ENCODE data around the gene KCNIP3.
"Not testable (repeated sequence)": the region's sequence is repeated elsewhere in the genome, so short reads cannot be mapped to it uniquely, and the experiment has no call there.

GRCh38 chr2:95355486-95355885, 58.3 kb downstream of the KCNIP3 start:
- TF ChIP-seq CTCF, EZH2 (IDR thresholded peaks at IDR 0.05): not testable (repeated sequence)

All from neural progenitor cell (in vitro differentiated cells).